Small intestine (tissue), 7 donors: ENCODE measurements around the gene REXO1. TPM values are rescaled to one million over a fixed set of nuclear protein-coding genes. Genes with fewer than 3 reads are reported as not detected.
"Not testable (repeated sequence)": the region's sequence is repeated elsewhere in the genome, so short reads cannot be mapped to it uniquely, and the experiment has no call there.

Experiments
- DNase-seq, 2 donors: peaks; one replicate each; pipeline versions ENCODE4 v3.0.0 to v3.0.0-alpha.2; 2013
- FAIRE-seq: peaks from 2 replicates; lab custom pipeline; 2012; peaks lifted over from hg19 to GRCh38; lab: Jason Lieb, UNC
- H3K27ac ChIP-seq, 3 donors: one replicate each; pipeline ENCODE4 v1.5.1; 2013; ENCODE audit warnings: low read length in 2 of 3, mild to moderate bottlenecking in 2 of 3, control low read depth in 1 of 3, inconsistent platforms in 1 of 3, low read depth in 1 of 3, moderate library complexity in 1 of 3
- H3K27me3 ChIP-seq, 3 donors: one replicate each; pipeline ENCODE4 v1.6.1; 2013; ENCODE audit warnings: low read length in 3 of 3, inconsistent platforms in 1 of 3; ENCODE audit not compliant: control insufficient read depth in 3 of 3, insufficient read depth in 3 of 3
- H3K36me3 ChIP-seq, 3 donors: one replicate each; pipeline ENCODE4 v1.6.1; 2013; ENCODE audit warnings: low read length in 3 of 3, inconsistent platforms in 1 of 3, low read depth in 1 of 3, mild to moderate bottlenecking in 1 of 3, moderate library complexity in 1 of 3; ENCODE audit not compliant: control insufficient read depth in 3 of 3, insufficient read depth in 2 of 3
- H3K4me1 ChIP-seq, 3 donors: one replicate each; pipeline ENCODE4 v1.6.1; 2013; ENCODE audit warnings: low read length in 2 of 3, inconsistent platforms in 1 of 3, low read depth in 1 of 3, mild to moderate bottlenecking in 1 of 3, moderate library complexity in 1 of 3; ENCODE audit not compliant: control insufficient read depth in 3 of 3, insufficient read depth in 2 of 3
- H3K4me3 ChIP-seq, 3 donors: one replicate each; pipeline ENCODE4 v1.5.1; 2013; ENCODE audit warnings: low read length in 3 of 3, control low read depth in 1 of 3, inconsistent platforms in 1 of 3, low read depth in 1 of 3, mild to moderate bottlenecking in 1 of 3, moderate library complexity in 1 of 3
- H3K9me3 ChIP-seq, 2 donors: one replicate each; pipeline ENCODE4 v1.6.1; 2013; ENCODE audit warnings: low read depth in 1 of 2, low read length in 1 of 2; ENCODE audit not compliant: control insufficient read depth in 2 of 2, insufficient read depth in 1 of 2
- WGBS, 3 donors: extraction: QIAGEN DNeasy Blood & Tissue Kit; methylation state at CpG; one replicate each; pipeline ENCODE4 v1.1.7; 2013; 5-methylcytosine and 5-hydroxymethylcytosine counted together
- polyA plus RNA-seq, 4 donors: library from polyadenylated mRNA; stranded (reverse) in 3 of 4; unstranded in 1 of 4; fragments of 200-250 nt in 3 of 4; fragments of 120-200 nt in 1 of 4; gene quantifications; one replicate each; pipeline versions ENCODE4 v1.2.1 to v1.2.3, GENCODE V29; 2013
- donor health status: healthy with polysubstance abuse.
- donor health status: control.
- donor health status: control.
- donor health status: Bipolar disorder and iron deficiency.
- donor health status: healthy.

The REXO1 gene
- polyA plus RNA-seq, 4 donors, result 18.4 to 31.8 (median 23.6) TPM

GRCh38 chr19:1807695-1808394 is 40.4 kb downstream of the REXO1 start:
- FAIRE-seq, result no peak
- no peaks in the 10 kb centered on the region for H3K9me3 ChIP-seq
- 48 to 74% (median 59%) methylated on average over 30 of the region's 30 CpGs for WGBS, 3 donors
- H3K27me3 ChIP-seq, result peaks cover 0 to 2% (median 0%) of the 10 kb centered on the region in 3 donors
- peaks cover 0 to 5% (median 3%) of the 10 kb centered on the region in 3 donors for H3K4me1 ChIP-seq
- no peak overlapping the region for H3K4me3 ChIP-seq
- H3K27ac ChIP-seq, result no peak overlapping the region
- H3K36me3 ChIP-seq, result no peaks in the 10 kb centered on the region
- no peak for DNase-seq

DNA sequence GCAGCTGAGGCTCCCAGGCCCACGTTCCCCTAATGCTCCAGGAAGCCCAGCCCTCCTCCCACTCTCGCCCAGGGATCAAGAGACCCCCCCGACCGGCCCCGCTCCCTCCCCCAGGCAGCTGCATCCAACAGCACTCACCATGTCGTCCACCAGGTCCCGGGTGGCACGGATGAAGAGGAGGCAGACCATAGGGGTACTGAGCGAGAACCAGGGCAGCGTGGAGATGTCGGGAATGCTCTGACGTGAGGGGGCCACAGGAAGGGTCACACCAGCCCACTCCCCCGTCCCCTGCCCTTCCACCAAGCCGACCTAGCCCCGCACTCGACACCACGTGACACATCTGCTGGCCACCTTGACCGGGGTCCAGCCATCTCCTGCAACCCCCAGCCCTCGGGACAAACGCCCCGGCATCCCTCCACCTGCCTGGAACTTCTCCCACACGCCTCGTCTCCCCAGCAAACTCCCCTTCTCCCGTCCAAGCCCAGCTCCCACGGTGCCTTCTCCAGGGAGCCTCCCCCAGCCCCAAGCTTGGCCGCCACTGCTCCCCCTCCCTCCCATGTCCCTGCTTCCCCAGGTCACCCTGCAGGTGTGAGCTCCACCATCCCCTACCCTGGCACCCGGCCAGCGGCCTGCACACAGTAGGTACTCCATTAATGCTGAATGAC is 41.1 kb downstream of the REXO1 start:
- no peak overlapping the region for H3K27ac ChIP-seq
- FAIRE-seq (no peak), DNase-seq (no peak)
- peaks cover 0 to 5% (median 0%) of the 10 kb centered on the region in 3 donors for H3K4me1 ChIP-seq
- peaks cover 0 to 2% (median 0%) of the 10 kb centered on the region in 3 donors for H3K27me3 ChIP-seq
- 56 to 69% (median 62%) methylated on average over 19 to 28 of the region's 28 CpGs for WGBS, 3 donors
- H3K36me3 ChIP-seq, result no peaks in the 10 kb centered on the region
- H3K4me3 ChIP-seq, result no peak overlapping the region
- H3K9me3 ChIP-seq, result no peaks in the 10 kb centered on the region

- H3K27ac ChIP-seq, result no peak overlapping the region
- 68 to 80% (median 80%) methylated on average over 40 to 45 of the region's 45 CpGs for WGBS, 3 donors
- FAIRE-seq, result no peak
Observed at GRCh38 chr19:1806184-1807029, 41.9 kb downstream of the REXO1 start.

GRCh38 chr19:1805401-1806183 is 42.7 kb downstream of the REXO1 start:
- H3K27ac ChIP-seq, result no peak overlapping the region
- H3K4me1 ChIP-seq, result no peaks in the 10 kb centered on the region
- H3K9me3 ChIP-seq, result no peaks in the 10 kb centered on the region
- no peak for FAIRE-seq
- H3K27me3 ChIP-seq, result peaks cover 0 to 2% (median 0%) of the 10 kb centered on the region in 3 donors
- no peak overlapping the region for H3K4me3 ChIP-seq
- H3K36me3 ChIP-seq, result no peaks in the 10 kb centered on the region
- 82 to 89% (median 82%) methylated on average over 22 to 24 of the region's 24 CpGs for WGBS, 3 donors
- DNase-seq, result no peak

More at GRCh38 chr19:1806184-1807029, 41.9 kb downstream of the REXO1 start:
- Histone ChIP-seq H3K9me3 (no peaks in the 10 kb centered on the region), H3K4me1 (no peaks in the 10 kb centered on the region), H3K27me3 (peaks cover 0 to 2% (median 0%) of the 10 kb centered on the region in 3 donors), H3K4me3 (no peak overlapping the region), H3K36me3 (no peaks in the 10 kb centered on the region)
- DNase-seq, result no peak

DNA sequence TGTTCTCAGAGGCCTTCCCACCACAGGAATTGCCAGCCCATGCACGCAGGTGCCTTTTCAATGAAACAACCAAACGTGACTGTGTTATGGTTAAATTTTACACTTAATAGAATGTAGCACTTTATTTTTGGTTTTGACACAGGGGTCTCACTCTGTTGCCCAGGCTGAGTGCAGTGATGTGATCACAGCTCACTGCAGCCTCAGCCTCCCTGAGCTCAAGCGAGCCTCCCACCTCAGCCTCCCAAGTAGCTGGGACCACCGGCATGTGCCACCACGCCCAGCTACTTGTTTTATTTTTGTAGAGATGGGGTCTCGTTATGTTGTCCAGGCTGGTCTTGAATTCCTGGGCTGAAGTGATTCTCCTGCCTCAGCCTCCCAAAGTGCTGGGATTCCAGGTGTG is 43.4 kb downstream of the REXO1 start:
- no peak for DNase-seq
- 82 to 88% (median 86%) methylated on average over 6 of the region's 6 CpGs for WGBS, 3 donors
- Histone ChIP-seq H3K4me3 (no peak overlapping the region), H3K27me3 (peaks cover 0 to under 1% (median 0%) of the 10 kb centered on the region in 3 donors), H3K9me3 (no peaks in the 10 kb centered on the region), H3K27ac (no peak overlapping the region), H3K36me3 (no peaks in the 10 kb centered on the region), H3K4me1 (no peaks in the 10 kb centered on the region)
- FAIRE-seq, result no peak

GRCh38 chr19:1799695-1800342 is 48.5 kb downstream of the REXO1 start:
- H3K4me3 ChIP-seq, result no peak overlapping the region
- no peaks in the 10 kb centered on the region for H3K4me1 ChIP-seq
- no peak overlapping the region for H3K27ac ChIP-seq
- H3K27me3 ChIP-seq, result peaks cover 2 to 21% (median 4%) of the 10 kb centered on the region in 3 donors
- DNase-seq (no peak), FAIRE-seq (no peak)
- 76 to 84% (median 82%) methylated on average over 32 to 36 of the region's 36 CpGs for WGBS, 3 donors
- H3K36me3 ChIP-seq, result no peaks in the 10 kb centered on the region
- no peaks in the 10 kb centered on the region for H3K9me3 ChIP-seq

DNA sequence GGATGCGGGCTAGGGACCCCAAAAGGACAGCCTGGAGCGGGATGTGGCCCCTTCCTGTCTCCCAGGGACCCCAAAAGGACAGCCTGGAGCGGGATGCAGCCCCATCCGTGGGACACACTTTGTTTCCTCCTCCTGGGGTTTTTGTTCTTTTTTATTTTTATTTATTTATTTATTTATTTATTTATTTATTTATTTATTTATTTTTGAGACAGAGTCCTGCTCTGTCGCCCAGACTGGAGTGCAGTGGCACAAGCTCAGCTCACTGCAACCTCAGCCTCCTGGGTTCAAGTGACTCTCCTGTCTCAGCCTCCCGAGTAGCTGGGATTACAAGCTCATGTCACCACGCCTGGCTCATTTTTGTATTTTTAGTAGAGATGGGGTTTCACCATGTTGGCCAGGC is 51.0 kb downstream of the REXO1 start:
- not testable (repeated sequence) for H3K27ac ChIP-seq, H3K4me3 ChIP-seq, H3K4me1 ChIP-seq, H3K9me3 ChIP-seq, H3K36me3 ChIP-seq, DNase-seq, FAIRE-seq
- peaks cover 2 to 21% (median 4%) of the 10 kb centered on the region in 3 donors for H3K27me3 ChIP-seq
- WGBS, 3 donors, result 71 to 88% (median 80%) methylated on average over 7 of the region's 7 CpGs
